HG03575 (cell line): ENCODE data around the gene COIL.
"Not testable (repeated sequence)": the region's sequence is repeated elsewhere in the genome, so short reads cannot be mapped to it uniquely, and the experiment has no call there.

Source experiments
- ATAC-seq: cut with Tn5 transposase; IDR thresholded peaks from one replicate; pipeline ENCODE4 v1.9.1; 2021; ENCODE audit not compliant: unreplicated experiment, insufficient number of reproducible peaks, low FRiP score; ENCODE audit errors: extremely low read depth

The COIL gene

DNA sequence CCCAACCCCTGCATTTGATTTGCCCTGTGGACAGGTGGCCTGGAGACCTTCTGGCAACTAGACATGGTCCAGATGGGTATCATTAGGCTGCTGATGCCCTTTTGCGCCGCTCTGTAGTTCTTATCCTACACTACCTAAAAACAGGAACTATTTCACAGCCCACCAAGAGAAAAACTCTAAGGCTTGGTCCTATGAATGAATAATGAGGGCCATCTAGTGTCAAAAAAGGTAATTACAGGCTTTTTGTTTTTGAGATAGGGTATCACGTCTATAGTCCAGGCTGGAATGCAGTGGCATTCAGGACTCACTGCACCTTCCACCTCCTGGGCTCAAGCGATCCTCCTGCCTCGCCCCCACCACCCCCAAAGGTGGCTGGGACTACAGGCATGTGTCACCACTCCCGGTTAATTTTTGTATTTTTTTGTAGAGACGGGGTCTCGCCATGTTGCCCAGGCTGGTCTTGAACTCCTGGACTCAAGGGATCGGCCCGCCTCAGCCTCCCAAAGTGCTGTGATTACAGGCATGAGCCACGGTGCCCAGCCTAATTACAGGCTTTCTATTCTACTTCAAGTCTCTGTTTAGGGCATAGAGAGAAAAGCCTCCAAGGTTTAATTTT is 20.9 kb downstream of the COIL start:
- ATAC-seq = no peak

DNA sequence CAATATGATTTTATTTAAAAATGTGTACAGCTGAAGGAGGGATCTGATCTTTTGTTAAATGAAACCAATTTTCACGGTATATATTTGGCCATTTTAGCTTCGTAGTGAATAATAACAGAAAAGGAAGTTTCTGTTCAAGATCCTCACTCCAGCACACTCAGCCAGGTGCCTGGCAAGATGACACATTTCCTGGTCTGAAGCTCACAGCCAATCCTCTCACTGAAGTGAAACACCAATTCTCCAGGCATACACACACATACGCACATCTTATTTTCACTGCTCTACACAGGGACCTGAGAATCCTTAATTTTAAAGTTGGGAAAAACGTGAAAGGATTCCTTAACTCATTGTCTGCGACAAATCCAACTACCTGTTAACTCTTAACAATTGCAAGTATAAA is 22.6 kb downstream of the COIL start:
- ATAC-seq = not testable (repeated sequence)

DNA sequence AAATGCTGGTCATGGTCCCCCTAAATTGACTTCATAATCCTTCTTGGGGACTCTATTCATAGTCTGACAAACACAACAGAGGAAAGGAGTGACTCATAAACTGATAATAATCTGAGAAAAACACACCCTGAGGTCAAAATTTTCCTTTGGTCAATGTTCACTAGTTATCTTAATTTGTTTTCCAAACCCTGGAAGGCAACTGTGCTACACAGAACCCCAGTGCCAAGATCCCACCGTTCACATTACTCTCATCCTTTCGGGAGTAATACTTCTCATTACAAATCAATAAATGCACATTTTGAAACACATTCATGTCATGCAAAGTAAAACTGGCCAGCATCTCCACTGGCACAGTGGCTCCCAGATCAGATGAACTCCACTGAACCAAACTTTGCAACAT is 23.2 kb downstream of the COIL start:
- no peak for ATAC-seq

DNA sequence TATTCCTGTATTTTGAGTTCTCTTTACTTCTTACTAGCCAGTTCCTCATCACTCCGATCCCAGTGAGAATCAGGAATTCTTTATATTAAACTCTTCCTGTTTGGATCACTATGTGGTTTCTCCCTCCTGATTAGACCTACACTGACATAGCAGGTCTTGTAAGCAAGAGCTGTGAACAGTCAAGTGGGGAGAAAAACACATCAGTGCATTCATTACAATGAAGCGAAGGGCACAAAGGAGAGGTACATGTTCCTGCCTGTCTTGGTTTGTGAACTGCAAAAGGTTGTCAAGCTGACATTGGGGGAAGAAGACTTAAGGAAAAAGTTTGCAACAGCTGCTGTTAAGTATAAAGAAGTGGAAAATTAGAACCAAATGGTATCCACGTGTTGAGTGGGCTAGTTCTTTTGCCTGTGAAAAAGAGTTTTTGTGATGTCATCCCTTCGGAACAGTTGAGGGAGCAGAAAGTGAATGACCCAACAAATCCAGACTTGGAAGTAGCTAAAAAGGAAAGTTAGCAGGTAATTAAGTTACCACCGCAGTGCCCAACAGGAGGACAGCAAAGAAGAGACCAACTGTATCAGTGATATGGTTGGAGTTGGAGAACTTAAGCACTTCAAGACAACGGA is 24.0 kb downstream of the COIL start:
- ATAC-seq = no peak

DNA sequence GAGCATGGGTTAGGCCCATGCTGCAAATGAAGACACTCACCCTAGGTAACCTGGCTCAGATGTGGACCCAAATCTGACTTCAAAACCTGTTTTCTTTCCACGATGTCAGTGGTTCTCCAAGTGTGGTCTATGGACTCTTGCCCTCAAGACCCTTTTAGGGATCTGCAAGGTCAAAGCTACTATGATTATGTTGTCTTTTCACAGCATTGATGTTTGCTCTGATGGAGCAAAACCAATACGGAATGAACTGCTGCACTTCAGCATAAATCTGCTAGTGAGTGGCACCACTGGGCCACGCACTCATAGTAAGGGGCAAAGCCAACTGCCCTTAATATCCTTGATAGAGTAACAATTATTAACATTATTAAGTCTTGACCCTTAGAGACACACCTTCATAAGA is 25.4 kb downstream of the COIL start:
- ATAC-seq = no peak

GRCh38 chr17:56934280-56934679 is 26.6 kb downstream of the COIL start:
- no peak for ATAC-seq

GRCh38 chr17:56933868-56934267 is 27.0 kb downstream of the COIL start:
- no peak for ATAC-seq

DNA sequence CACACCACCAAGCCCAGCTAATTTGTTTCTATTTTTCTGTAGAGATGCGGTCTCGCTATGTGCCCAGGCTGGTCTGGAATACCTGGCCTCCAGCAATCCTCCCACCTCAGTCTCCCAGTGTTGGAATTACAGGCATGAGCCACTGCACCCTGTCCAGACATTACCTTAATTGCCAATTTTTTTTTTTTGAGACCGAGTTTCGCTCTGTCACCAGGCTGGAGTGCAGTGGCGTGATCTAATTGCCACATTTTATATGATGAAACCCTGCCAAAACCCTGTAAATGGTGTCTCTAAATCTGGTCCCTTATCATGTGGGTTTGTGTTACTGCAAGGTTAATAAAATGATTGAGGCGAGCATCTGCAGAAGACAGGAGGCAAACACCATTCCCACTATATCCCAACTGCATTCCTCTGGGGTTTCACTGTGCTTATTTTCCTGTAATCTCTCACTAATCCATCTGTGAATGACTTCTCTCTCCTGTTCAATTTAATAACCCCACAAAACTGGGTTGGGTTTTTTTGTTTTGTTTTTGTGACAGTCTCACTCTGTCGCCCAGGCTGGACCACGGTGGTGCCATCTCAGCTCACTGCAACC is 27.6 kb downstream of the COIL start:
- no peak for ATAC-seq

GRCh38 chr17:56930739-56931337 is 30.0 kb downstream of the COIL start:
- no peak for ATAC-seq

DNA sequence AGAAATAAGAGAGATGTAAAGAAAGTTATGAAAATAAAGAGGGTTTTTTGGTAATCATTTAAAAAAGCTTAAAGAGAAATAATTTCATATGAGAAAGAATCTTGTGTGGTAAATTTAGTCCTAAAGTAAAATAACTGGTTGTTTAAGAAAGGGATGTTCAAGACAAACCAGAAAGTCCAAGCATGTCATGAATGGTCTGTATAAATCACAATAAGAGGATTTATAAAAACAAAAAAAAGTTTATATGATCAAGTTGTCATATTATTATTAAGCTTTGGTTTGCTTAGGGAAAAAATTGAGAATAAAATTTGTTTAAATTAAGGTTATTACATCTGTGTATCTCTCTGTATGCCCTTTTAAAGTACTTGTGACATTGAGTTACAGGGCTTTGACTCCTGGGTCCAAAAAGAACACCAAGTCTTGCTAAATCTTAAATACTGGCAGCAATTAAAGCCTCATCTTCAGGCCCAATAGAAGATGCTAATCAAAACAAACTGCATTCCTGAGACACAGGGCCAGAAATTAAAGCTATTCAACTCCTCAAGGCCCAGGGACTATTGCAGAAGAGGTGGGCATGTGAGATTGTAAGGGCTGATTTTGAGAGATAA is 31.4 kb downstream of the COIL start:
- no peak for ATAC-seq

- ATAC-seq = no peak
These were observed 32.3 kb downstream of the COIL start for GRCh38 chr17:56928586-56928985.

DNA sequence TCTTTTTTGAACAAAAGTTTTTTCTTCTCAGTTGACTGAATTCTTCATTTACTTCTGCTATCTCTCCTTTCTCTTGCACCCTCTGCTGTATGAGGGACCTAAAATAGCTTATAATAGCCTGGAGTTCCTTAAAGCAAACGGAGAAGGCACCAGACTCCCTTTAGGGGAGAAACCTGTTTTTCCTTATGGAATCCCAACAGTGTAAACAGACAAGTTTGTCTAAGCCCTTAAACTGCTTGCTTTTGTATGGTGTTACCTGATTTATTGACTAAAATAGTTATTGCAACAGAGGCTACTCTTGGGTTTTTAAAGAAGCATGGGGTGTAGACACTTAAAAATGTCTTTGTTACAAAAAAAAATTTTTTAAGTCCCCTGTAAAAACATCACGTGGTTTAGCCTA is 34.1 kb downstream of the COIL start:
- no peak for ATAC-seq

DNA sequence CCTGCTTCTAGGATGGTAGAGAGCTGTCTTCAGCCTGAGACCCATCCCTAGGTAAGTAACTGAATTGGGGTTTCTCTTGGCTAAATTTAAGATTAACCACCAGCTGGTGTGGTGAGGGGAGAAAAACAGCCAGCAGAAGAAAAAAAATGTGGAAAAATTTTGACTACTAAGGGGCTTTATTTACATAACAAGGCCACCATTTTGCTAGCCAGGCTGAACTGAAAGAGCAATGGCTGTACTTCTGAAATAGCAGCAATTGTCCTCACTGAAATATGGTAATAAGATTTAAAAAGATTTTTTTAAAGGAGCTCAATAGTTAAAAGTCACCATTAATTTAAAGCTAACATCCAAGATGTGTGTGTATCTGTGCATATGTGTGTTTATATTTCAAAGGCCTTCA is 34.6 kb downstream of the COIL start:
- ATAC-seq = no peak

DNA sequence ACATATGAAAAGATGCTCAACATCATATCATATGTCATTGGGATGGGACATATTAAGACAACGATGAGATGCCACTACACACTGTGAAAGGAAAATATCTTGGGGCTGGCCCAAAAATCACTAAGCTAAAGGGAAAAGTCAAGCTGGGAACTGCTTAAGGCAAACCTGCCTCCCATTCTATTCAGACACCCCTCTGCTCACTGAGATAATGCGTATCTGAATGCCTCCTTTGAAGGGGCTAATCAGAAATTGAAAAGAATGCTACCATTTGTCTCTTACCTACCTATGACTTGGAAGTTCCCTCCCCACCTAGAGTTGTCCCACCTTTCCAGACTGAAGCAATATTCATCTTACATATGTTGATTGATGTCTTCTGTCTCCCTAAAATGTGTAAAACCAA is 35.8 kb downstream of the COIL start:
- ATAC-seq = no peak

GRCh38 chr17:56919717-56920116 is 41.1 kb downstream of the COIL start:
- no peak for ATAC-seq

GRCh38 chr17:56918916-56919315 is 41.9 kb downstream of the COIL start:
- ATAC-seq = no peak

GRCh38 chr17:56917559-56918296 is 43.1 kb downstream of the COIL start:
- ATAC-seq = no peak

DNA sequence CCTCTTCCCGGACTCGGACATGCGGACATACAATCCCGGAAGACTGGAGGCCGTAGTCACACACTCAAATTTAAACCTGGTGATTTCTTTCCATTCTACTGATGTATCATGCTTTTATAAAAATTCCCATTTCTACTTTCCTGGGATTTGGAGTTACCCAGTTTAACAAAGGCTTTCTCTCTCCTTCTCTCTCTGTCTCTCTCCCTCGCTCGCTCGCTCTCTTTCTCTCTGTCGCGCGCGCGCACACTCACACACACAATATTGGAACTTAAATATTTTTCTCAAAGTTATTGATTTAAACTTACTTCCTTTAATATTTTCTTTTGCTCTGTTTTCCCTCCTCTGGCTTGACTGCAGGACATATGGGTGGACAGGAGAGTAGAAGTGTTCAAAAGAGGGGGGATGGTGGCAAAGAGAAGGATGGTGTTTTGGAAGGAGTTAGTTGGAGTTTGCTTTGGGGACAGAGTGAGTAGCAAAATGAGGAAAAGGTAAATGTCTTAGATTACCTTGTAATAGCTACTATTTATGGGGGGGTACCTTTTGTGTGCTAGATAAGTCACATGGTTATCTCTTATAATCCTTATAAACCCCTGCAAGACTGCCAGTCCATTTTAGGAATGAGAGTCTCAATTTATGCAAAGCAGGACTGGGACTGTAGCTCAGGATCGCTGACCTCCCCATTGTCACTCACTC is 46.1 kb downstream of the COIL start:
- no peak for ATAC-seq
